HG03196 (cell line): ENCODE data around the gene POU3F2.

Experiments
- ATAC-seq: cut with Tn5 transposase; IDR thresholded peaks from one replicate; pipeline ENCODE4 v1.9.1; 2021; ENCODE audit not compliant: unreplicated experiment

Gene POU3F2

DNA sequence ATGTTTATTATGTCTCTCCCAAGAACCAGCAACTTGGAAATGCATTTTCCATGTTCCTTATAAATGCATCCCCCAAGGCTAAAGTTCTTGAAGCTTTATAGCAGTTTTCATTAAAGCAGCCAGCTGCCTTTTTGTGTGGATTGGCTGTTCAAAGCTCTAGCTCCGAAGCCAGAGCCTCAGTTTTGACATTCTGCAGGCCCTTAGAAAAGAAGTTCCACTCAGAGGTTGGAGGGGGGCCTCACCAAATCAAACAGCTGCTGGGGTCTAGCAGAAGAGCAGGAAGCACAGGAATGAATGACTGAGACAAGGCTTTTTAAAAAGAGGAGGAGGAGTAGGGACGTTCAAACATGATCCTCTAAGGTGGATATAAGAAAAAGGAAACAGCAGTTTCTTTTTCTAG lies 4.2 kb upstream of the POU3F2 start:
- no peak for ATAC-seq

DNA sequence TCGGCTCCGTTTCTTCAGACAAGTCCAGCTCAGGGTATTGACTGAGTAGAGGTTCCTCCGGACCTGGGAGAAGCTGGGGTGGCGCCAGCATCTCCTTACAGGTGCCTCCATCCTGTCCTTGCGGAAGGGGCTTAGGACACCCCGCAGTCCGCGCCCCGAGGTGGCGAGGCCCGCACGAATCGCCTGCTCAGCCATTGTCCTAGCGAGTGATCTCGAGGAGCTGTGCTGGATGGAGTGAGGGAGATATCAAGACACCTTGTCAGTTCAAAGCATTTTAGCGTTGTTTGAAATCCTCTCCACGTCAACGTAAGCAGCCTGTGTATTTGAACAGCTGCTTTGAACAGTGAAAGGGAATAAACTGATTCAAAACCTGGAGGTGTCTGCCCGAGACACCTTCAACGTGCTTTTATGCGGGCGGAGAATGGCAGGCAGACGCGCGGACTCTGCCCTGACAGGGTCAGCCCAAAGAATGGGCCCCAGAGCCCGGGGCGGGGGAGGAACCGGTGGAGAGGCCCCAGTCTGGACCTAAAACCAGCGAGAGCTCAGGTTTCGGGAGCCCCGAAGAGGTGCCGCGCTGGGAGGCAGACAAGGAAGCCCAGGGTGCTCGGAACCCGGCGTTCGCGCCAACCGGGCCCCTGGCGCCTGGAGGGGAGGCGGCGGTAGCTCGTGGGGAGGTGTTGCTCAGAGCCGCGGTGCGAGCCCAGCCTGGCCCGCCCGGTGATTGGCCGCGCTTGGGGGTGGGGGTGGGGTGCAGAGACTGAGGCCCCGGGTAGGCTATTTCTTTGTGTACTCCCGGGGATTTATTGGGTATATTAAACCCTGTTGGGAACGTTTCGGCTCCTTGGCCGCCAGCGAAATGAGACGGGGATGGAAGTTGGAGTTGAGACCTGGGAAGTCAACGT lies 3.1 kb upstream of the POU3F2 start:
- no peak for ATAC-seq

DNA sequence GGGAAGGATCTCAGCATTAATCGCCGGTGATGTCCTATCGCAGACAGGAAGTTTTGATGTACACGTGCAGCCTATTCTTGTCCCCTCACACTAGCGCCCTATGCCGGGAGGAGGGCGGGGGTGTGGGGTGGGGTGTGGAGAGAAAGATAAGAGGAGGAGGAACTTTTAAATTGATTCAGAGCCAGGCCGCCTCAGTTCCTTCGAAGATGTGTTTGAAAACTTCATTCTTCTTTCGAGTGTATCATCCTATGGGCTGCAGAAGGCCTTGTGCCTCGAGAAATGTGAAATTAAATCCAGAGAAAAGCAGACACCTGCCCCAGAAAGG lies 2.5 kb upstream of the POU3F2 start:
- ATAC-seq = no peak

DNA sequence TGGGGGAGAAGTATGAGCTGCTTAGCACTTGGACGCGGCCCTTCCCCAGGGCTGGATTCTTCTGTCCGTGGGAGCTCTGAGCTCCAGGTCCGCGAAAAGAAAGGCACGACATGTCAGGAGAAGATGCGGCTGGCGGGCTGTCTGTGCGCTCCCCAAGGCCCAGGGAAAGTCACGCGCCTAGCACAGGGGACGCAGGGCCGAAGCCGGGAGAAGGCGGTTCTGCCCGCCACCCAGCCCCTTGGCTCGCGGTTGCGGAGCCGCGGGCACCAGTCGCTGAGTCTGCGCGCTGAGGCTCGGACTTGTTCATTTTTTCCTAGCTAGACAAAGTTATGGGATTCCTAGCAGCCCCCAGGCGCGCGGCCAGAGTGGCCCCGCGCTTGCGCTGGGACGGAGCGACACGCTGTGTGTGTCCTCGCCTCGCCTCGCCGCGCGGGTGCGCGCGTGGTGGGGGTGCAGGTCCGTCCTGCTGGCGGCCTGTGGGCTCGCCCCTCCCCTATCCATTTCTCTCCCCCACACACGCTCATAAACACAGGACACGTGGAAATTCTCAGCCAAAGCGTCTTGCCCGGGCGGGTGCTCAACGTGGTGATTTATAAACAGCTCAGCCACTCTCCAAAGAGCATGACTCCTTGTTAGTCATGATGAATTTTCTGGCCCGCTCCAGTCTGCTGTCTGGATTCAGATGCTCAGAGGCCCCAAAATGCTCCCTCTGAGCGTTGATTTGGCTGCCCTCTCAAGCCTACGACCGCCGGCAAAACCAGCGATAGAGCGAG lies 1.9 kb upstream of the POU3F2 start:
- ATAC-seq = no peak

DNA sequence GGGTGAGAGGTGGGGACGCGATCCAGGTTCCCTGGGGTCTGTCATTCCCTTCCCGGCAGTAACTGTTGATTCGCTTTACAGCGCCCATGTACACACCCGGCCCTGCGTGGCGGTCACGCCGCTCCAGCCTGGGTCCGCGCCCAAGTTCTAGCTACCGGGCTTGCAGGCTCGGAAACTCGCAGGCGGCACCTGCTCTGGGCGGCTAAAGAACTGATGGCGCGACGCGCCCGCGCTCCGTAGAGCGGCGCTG lies 1.4 kb upstream of the POU3F2 start:
- no peak for ATAC-seq

DNA sequence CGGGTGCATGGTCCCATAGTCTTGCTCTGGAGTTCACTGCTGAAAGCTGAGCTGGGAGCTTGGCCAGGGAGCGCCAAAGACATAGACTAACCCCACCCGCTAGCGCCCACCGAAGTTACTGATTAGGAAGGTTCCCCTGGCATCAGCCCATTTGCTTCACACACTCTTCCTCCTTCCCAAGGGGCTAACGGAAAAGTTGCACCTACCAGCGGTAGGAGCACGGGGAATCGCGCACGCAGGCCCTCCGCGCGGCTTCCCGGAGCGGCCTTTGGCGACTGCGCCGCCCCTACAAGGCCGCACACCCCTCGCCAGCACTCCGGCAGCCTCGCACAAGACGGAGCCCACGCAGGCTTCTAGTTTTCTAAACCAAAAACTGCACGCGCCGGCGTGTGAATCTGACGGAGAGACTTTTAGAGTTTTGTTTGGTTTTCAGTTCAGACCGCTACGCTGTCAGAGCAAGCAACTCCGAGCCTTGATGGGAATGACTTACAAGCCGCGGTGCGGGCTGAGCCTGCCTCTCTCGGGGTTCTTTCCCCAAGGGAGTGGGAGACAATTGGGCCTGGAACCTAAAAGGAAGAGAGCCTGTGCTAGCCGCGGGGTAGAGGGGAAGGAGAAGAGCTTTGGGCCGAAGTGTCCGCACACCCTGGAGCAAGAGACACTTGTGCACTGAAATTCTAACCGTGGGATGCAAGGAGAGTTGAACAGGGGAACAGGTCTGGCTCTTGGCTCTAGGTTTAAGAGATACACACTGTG lies 891 bp upstream of the POU3F2 start:
- ATAC-seq = no peak

DNA sequence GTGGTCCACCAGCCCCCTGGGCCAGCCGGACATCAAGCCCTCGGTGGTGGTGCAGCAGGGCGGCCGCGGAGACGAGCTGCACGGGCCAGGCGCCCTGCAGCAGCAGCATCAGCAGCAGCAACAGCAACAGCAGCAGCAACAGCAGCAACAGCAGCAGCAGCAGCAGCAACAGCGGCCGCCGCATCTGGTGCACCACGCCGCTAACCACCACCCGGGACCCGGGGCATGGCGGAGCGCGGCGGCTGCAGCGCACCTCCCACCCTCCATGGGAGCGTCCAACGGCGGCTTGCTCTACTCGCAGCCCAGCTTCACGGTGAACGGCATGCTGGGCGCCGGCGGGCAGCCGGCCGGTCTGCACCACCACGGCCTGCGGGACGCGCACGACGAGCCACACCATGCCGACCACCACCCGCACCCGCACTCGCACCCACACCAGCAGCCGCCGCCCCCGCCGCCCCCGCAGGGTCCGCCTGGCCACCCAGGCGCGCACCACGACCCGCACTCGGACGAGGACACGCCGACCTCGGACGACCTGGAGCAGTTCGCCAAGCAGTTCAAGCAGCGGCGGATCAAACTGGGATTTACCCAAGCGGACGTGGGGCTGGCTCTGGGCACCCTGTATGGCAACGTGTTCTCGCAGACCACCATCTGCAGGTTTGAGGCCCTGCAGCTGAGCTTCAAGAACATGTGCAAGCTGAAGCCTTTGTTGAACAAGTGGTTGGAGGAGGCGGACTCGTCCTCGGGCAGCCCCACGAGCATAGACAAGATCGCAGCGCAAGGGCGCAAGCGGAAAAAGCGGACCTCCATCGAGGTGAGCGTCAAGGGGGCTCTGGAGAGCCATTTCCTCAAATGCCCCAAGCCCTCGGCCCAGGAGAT lies 1.0 kb downstream of the POU3F2 start:
- no peak for ATAC-seq

DNA sequence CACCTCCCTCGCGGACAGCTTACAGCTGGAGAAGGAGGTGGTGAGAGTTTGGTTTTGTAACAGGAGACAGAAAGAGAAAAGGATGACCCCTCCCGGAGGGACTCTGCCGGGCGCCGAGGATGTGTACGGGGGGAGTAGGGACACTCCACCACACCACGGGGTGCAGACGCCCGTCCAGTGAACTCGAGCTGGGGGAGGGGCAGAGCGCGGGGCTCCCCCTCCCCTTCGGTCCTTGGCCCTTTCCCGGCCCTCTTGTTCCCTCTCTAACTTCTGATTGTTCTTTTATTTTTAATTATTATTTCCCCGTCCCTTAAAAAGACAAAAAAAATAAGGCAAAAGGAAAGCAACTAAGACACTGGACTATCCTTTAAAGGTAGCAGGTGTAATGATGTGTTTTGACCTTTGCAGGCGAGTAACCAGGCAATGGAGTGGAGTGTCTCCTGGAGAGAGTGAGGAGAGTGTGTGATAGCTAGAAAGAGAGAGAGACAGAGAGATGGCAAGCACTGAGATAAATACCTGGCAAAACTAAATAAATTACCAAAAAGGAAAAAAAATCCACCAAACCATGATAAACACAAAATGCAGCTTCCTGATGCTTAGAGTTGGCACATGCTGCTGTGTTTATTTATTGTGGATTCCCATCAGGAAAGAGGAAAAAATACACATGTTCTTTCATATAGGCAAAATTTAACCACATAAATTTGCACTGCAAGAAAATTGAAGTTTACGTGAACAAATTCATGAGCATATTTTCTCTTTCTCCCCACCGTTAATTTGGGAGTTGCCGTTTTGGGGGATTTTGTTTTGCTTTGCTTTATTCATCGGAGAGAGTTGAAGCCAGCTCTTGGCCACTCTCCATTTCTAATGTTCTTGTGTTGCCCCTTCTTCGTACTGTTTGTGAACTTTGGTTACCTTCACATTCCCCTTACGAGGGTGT lies 1.9 kb downstream of the POU3F2 start:
- ATAC-seq = no peak

DNA sequence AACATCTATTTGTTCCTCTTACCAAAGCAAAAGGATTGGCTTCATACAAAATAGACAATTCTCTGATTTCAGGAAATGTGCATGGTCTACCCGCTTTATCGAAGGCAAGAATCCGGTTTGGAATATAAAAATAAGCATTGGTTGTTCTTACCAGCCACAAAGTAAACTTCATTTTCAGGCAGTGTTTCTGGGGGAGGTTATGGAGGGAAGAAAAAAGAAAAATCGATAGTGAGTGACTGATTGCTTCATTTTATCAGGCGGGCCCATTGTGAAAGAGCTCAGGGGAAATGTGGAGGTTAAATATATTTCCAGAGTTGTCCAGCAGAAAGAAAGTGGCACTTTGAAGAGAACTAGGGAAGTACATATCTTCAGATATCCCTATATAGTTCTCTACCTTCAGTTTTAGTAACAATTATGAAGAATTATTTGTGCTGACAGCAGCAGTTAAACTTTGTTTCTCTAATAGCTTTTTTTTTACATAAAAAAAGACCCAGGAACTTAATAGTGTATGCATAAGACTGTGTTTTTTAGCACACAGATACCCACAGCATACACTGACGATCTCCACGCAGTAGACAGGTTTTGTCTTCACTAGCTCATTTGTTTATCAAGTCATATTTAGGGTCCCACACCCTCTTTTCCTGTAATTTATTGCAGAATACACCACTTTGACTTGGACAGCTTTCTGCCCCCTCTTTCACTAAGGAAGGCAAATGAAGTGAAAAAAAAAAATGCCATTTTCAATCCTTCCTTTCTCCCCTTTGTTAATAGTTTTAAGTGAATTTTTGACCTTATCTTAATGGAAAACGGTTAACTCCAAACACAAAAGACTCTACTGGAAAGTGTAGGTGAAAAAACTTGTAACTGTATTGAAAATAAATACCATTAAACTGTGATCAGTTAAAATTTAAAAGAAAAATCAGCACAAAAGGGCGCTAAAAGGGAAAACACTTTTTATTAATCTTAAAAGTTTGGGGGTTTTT lies 2.9 kb downstream of the POU3F2 start:
- no peak for ATAC-seq

DNA sequence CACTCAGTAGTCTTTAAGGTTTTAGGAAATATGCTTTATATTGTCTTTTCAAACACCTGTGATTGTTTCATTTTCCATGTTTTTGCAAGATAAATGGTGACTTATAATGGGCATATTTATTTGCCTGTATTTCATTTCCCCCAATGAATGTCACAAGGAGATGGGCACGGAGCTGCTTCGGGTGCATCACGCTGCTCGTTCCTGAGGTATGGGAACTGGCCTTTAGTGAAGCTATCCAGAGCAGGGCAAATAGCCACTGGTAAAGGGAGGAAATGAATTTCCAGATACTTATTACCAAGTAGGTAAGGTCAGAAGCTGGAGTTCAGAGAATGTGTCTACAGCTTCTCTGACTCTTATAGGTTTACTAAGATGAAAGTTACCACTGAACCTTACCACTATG lies 3.7 kb downstream of the POU3F2 start:
- ATAC-seq = no peak

DNA sequence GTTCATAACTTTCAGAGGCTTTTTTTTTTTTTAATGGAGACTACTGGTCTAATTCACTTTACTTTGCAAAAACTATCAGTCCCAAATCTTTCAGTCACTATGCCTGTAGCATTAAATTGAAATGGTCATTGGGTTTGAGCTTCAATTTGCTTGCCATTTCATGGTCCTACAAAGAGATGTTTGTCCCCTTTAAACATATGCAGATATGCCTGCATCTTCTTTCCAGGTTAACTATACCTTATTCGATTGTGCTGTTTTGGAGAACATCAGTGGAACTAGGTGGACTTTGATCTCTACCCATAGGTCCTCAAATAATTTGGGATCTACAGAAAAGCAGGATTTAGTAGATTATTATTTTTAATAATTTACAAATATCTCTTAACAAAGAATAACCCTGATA lies 4.6 kb downstream of the POU3F2 start:
- ATAC-seq = no peak

DNA sequence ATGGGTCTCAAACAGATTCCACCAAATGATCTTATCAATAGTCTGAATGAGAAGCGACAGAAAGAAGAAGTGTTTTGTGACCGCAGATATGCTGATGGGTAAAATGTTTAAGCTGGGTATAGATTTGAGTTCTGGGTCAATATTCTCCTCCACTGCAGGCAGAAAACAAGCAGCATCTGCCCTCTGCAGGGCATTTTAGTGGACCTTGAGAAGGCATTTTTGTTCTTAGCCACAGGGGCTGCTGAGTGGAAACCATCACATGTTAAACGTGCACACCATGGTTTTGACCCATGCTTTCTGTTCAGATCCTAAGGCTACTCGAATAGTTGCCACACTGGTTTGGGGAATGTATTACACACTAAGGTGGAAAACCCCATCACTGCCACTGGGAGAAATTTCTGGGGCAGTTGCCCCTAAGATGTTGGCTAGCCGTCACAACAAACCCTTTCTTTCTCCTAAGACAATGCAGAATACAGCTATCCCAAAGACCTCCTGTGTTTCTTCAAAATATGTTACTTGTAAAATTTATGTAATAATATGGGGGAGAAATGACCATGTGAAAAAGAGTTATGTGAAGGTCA lies 5.5 kb downstream of the POU3F2 start:
- ATAC-seq = no peak

DNA sequence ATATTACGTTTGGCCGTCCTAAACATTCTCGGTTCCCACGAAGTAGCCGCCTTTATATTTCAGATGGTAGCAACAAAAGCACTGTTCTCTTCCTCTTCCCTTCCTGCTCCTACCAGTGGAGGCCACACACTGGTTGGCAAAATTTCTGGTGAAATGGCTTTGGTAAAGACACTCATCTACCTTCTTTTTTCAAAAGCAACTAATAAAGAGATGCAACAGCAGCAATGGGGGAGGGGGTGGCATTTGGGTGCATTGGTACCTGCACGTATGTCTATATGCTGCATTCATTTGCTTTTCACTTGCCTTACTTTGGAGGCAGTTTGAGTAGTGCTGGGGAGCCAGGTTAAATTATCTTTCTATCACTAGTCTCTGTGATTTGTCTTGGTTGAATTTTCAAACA lies 6.0 kb downstream of the POU3F2 start:
- no peak for ATAC-seq

DNA sequence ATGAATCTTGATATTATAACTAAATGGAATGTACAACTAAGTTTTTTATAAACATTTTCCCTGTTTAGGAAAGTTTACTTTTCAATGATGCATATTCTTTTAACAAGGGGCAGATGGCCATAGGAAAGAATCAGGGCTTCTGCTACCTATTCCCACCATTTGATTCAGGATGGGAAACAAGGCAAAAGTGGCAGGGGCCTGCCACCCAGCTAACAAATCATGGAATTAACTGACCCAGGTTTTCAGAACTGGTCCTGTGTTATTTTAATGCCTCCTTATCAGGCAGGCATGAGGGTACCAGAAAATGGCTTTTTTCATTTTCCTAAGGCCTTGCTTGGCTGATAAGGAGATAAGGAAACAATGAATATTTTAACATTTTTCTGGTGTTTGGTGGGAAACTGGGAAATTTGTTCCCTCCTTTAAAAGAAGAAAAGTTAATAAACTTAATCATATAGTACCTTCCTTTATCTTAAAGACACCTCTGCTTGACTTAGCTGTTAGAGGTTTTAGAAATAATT lies 6.7 kb downstream of the POU3F2 start:
- no peak for ATAC-seq

DNA sequence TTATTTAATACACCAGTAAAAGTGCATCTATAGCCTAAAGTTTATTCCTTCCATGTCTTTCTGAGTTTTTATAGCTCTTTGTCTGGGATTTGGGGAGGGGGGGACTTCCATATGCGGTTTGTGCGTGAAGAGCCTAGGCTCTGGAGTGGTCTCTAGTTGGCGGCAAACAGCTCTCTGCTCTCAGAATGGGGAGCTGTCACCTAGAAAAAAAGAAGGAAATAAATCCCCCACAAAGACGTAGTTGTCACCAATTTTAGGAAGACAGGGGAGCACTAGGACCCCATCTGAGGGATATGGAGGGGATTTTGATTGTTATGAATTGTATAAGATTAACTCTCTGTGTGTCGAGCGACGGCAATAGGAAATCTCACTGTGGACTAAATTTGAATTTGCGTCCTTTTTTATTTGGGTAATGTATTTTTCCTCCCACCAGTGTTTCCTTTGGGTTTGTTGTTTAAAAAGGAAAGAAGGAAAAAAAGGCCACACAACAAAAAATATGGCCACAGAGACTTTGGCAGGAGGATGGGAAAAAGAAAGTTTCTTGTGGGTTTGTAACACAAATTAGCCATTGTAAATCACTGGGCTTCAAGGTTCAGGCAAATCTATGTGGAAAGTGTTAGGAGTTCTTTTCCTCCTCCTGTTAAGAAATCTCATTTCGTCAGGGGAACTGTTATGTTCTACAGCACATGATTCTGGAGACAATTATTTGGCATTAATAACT lies 7.4 kb downstream of the POU3F2 start:
- no peak for ATAC-seq

DNA sequence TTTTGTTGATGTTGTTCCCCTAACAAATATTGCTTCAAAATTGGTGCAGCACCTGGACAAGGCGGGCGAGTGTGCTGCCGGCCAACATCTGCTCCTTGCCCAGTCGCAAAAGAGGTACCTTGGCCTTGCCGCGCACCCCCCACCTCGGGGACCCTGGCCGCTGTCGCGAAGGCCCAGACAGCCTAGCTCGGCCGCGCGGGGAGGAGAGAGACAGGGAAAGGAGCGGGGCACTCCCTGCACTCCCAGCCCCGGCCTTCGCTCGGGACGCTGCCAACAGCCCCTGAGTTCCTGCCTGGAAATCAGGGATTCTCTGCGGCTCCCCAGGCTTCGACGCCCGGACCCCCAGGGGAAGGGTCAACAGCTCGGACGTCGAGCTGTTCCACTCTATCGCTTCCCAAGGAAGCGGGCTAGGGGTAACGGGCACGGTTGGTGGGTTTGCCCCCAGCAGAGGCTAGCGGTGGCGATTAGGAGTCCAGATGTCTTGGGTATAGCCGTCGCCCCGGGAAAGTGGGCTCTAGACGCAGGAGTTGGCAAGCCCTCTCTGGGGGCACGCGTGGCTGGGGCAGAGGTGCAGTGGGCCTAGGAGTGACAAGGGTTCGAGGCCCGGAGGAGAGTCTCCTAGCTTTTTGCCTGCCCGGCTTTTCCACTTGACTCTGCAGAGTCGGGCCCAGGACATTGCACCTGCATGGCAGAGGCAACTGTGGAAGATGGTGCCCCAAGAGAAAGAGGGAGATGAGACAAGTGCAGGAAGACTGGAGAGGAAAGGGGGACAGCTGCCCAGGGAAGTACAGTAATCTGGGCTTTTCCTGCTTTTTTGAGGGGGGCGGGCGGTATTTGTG lies 8.2 kb downstream of the POU3F2 start:
- no peak for ATAC-seq
